HG03558 (cell line): ENCODE data around the gene PPM1L.

Source experiments
- ATAC-seq: cut with Tn5 transposase; IDR thresholded peaks from one replicate; pipeline ENCODE4 v1.9.1; 2021; ENCODE audit warnings: moderate number of reproducible peaks; ENCODE audit not compliant: unreplicated experiment; ENCODE audit errors: extremely low read depth

PPM1L gene

GRCh38 chr3:160804762-160805161, 48.7 kb downstream of the PPM1L start:
- ATAC-seq, result no peak

GRCh38 chr3:160806094-160806493, 50.1 kb downstream of the PPM1L start:
- no peak for ATAC-seq

GRCh38 chr3:160806686-160807085, 50.7 kb downstream of the PPM1L start:
- ATAC-seq, result no peak

GRCh38 chr3:160808838-160809237, 52.8 kb downstream of the PPM1L start:
- ATAC-seq, result no peak

GRCh38 chr3:160809453-160809852, 53.4 kb downstream of the PPM1L start:
- no peak for ATAC-seq

- ATAC-seq, result no peak
Measured at GRCh38 chr3:160810362-160811236, 54.6 kb downstream of the PPM1L start.

GRCh38 chr3:160811237-160811548, 55.2 kb downstream of the PPM1L start:
- no peak for ATAC-seq

GRCh38 chr3:160812304-160812703, 56.3 kb downstream of the PPM1L start:
- ATAC-seq, result no peak

GRCh38 chr3:160815280-160815679, 59.2 kb downstream of the PPM1L start:
- no peak for ATAC-seq

- ATAC-seq, result no peak
Measured at GRCh38 chr3:160820022-160820421, 64.0 kb downstream of the PPM1L start.

- no peak for ATAC-seq
Measured at GRCh38 chr3:160820430-160820829, 64.4 kb downstream of the PPM1L start.

GRCh38 chr3:160822936-160823335, 66.9 kb downstream of the PPM1L start:
- no peak for ATAC-seq

GRCh38 chr3:160825311-160825800, 69.3 kb downstream of the PPM1L start:
- ATAC-seq, result no peak

- no peak for ATAC-seq
Measured at GRCh38 chr3:160826408-160826807, 70.4 kb downstream of the PPM1L start.

- ATAC-seq, result no peak
Measured at GRCh38 chr3:160826991-160827390, 71.0 kb downstream of the PPM1L start.

GRCh38 chr3:160827516-160827915, 71.5 kb downstream of the PPM1L start:
- no peak for ATAC-seq

GRCh38 chr3:160828880-160829279, 72.8 kb downstream of the PPM1L start:
- no peak for ATAC-seq

- no peak for ATAC-seq
Measured at GRCh38 chr3:160829486-160830009, 73.5 kb downstream of the PPM1L start.

- no peak for ATAC-seq
Measured at GRCh38 chr3:160830796-160831195, 74.8 kb downstream of the PPM1L start.

GRCh38 chr3:160831401-160831800, 75.4 kb downstream of the PPM1L start:
- ATAC-seq, result no peak

- no peak for ATAC-seq
Measured at GRCh38 chr3:160837394-160837980, 81.5 kb downstream of the PPM1L start.

GRCh38 chr3:160840590-160840989, 84.6 kb downstream of the PPM1L start:
- no peak for ATAC-seq
